22Rv1 (cell line): ENCODE measurements around the gene CCDC68.

Experiments
- H3K27ac ChIP-seq: fragments of 450-650 bp; 2 replicates; pipeline ENCODE4 v1.5.1; 2017
- CTCF ChIP-seq: fragments of 450-650 bp; IDR thresholded peaks from 2 replicates; pipeline ENCODE4 v1.5.1; 2017; ENCODE audit warnings: mild to moderate bottlenecking
- ZFX ChIP-seq: fragments of 450-650 bp; IDR thresholded peaks from 2 replicates; pipeline ENCODE4 v1.6.1; 2017; ENCODE audit warnings: antibody characterized with exemption, borderline replicate concordance

The CCDC68 gene

GRCh38 chr18:54948350-54948837 lies 10.9 kb downstream of the CCDC68 start:
- H3K27ac ChIP-seq: peak overlapping the region; percentile 55
- TF ChIP-seq ZFX: no peak
- TF ChIP-seq CTCF: no peak

- no peak for TF ChIP-seq CTCF
- TF ChIP-seq ZFX: no peak
- H3K27ac ChIP-seq: no peak overlapping the region
These were observed 12.2 kb downstream of the CCDC68 start for GRCh38 chr18:54947091-54947490.

GRCh38 chr18:54946149-54946581 lies 13.1 kb downstream of the CCDC68 start:
- no peak for TF ChIP-seq CTCF
- no peak for TF ChIP-seq ZFX
- H3K27ac ChIP-seq: no peak overlapping the region

- no peak overlapping the region for H3K27ac ChIP-seq
These were observed 13.6 kb downstream of the CCDC68 start for GRCh38 chr18:54945576-54946125.

GRCh38 chr18:54942569-54942968 lies 16.7 kb downstream of the CCDC68 start:
- H3K27ac ChIP-seq: no peak overlapping the region

More at GRCh38 chr18:54945576-54946125, 13.6 kb downstream of the CCDC68 start:
- TF ChIP-seq ZFX (no peak), CTCF (no peak)

GRCh38 chr18:54942144-54942543 lies 17.1 kb downstream of the CCDC68 start:
- no peak overlapping the region for H3K27ac ChIP-seq
- TF ChIP-seq CTCF: no peak
- TF ChIP-seq ZFX: no peak

More at GRCh38 chr18:54942569-54942968, 16.7 kb downstream of the CCDC68 start:
- TF ChIP-seq CTCF: no peak
- TF ChIP-seq ZFX: no peak

GRCh38 chr18:54939361-54939917 lies 19.8 kb downstream of the CCDC68 start:
- H3K27ac ChIP-seq: no peak overlapping the region
- TF ChIP-seq ZFX: no peak
- TF ChIP-seq CTCF: no peak
